ENCODE data around the gene SMG5.
A peak's percentile ranks its signal among the peaks of the same experiment; 100 is the strongest.

SMG5 gene

DNA sequence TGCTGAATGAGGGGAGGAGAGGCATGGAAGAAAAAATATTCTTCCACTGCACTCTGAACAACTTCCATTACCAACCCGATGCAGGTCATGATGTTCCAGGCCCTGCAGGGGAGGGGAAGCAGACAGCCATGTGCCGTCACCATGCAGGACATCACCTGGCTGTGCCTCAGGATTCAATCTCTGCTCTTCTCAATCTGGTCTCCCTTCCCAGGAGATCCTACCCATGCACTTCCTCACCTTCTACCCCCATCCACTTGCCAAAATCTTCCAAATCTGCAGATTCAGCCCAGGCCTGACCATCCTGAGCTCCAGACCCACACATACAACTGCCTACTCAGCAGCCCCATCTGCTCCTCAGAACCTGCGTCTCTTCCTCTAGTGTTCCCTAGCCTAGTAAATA is 29.0 kb downstream of the SMG5 start:
- Histone ChIP-seq H3K4me2 (no peak overlapping the region), H3K4me3 (no peak overlapping the region), H3K36me3 (peaks cover 97 to 100% (median 100%) of the 10 kb centered on the region in 11 experiments), H3K27me3 (no peaks in the 10 kb centered on the region), H3K9me3 (replicated peaks in 1 of 11) (no peaks in the 10 kb centered on the region), H3K9ac (peak overlapping the region in 1 of 11 experiments; percentile 9; a peak in 2 of 22 replicates), H4K20me1 (peaks cover 4 to 98% (median 88%) of the 10 kb centered on the region in 11 experiments; a peak in 18 of 22 replicates), H3K4me1 (peaks cover 0 to 14% (median 6%) of the 10 kb centered on the region in 10 experiments; a peak in 10 of 20 replicates), H3K27ac (no peak overlapping the region)
- TF ChIP-seq Cebpa-rat (IDR thresholded peaks at IDR 0.05): no peak

DNA sequence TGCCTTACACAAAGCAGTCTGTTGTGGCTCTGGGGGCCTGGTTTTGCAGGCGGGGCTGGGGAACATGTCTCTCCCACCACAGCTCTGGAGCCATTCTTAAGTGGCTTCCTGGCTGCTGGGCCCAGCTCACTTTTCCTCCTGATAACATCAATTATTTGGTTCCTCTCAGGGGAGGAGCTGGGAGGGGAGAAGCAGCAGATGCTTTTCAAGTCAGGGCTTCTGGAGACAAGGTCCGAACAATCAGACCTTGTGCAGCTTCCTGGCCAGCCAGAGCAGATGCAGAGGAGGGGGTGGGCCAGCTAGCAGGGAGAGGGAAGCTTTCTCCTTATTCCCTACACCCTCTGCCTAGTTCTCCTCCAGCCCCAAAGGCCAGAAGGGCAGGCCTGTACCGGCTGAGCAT is 31.1 kb downstream of the SMG5 start:
- Histone ChIP-seq H3K4me3 (no peak overlapping the region), H3K27ac (no peak overlapping the region), H3K4me1 (peaks cover 4 to 14% (median 7%) of the 10 kb centered on the region in 10 experiments), H3K4me2 (no peak overlapping the region), H3K9me3 (replicated peaks in 1 of 11) (no peaks in the 10 kb centered on the region), H3K36me3 (peaks cover 76 to 89% (median 79%) of the 10 kb centered on the region in 11 experiments), H3K27me3 (peaks cover 0 to 4% (median 0%) of the 10 kb centered on the region in 11 experiments; a peak in 7 of 22 replicates), H3K9ac (peak overlapping the region in 1 of 11 experiments; percentile 1; a peak in 2 of 22 replicates), H4K20me1 (peaks cover 4 to 96% (median 87%) of the 10 kb centered on the region in 11 experiments; a peak in 21 of 22 replicates)
- no peak for TF ChIP-seq Cebpa-rat (IDR thresholded peaks at IDR 0.05)

DNA sequence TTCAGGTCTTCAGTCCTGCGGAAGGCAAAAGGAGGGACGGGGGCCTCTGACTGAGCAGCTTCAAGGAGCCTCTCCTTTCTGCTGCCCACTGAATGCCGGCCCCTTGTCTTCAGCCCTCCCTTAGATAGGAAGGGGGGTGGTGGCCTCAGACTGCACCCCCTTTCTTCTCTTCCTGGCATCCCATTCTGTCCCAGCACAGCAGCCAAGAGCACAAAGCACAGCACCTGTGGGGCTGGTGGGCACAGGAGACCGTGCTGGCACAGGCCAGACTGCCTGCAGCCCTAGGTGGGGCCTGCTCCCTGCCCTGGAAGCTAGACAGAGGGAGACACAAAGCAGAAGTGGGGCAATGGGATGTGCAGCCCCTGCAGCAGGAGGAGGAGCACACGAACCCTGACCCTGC is 33.0 kb downstream of the SMG5 start:
- Histone ChIP-seq H3K4me1 (peaks cover 17 to 33% (median 26%) of the 10 kb centered on the region in 10 experiments), H3K4me2 (no peak overlapping the region), H3K27me3 (peaks cover 16 to 23% (median 18%) of the 10 kb centered on the region in 11 experiments; a peak in 21 of 22 replicates), H3K4me3 (no peak overlapping the region), H3K36me3 (peaks cover 57 to 70% (median 60%) of the 10 kb centered on the region in 11 experiments), H3K27ac (no peak overlapping the region), H4K20me1 (peaks cover 4 to 98% (median 91%) of the 10 kb centered on the region in 11 experiments; a peak in 21 of 22 replicates), H3K9ac (no peak overlapping the region), H3K9me3 (replicated peaks in 1 of 11) (no peaks in the 10 kb centered on the region)
- no peak for TF ChIP-seq Cebpa-rat (IDR thresholded peaks at IDR 0.05)

DNA sequence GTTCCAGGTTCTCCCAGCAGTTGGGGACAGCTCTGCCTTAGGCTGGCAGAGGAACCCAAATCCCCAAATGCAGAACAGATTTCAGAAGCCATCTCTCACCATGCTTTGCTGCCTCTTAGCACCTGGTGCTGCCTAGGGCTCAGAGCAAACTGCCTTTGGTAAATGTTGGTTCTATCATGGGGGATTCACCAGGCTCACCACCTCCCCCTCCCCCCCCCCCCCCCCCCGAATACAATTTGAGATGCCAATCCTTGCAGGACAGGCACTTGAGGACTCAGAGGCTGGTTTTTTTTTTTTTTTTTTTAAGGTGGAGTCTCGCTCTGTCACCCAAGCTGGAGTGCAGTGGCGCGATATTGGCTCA is 34.3 kb downstream of the SMG5 start:
- Histone ChIP-seq H3K4me3 (no peak overlapping the region), H3K4me2 (no peak overlapping the region), H3K36me3 (peaks cover 44 to 57% (median 47%) of the 10 kb centered on the region in 11 experiments), H3K4me1 (peaks cover 17 to 38% (median 31%) of the 10 kb centered on the region in 10 experiments), H3K9me3 (replicated peaks in 1 of 11) (no peaks in the 10 kb centered on the region), H3K27ac (no peak overlapping the region), H3K9ac (no peak overlapping the region), H4K20me1 (peaks cover 0 to 98% (median 91%) of the 10 kb centered on the region in 11 experiments; a peak in 21 of 22 replicates), H3K27me3 (peaks cover 16 to 29% (median 23%) of the 10 kb centered on the region in 11 experiments; a peak in 21 of 22 replicates)
- TF ChIP-seq Cebpa-rat (IDR thresholded peaks at IDR 0.05): no peak

DNA sequence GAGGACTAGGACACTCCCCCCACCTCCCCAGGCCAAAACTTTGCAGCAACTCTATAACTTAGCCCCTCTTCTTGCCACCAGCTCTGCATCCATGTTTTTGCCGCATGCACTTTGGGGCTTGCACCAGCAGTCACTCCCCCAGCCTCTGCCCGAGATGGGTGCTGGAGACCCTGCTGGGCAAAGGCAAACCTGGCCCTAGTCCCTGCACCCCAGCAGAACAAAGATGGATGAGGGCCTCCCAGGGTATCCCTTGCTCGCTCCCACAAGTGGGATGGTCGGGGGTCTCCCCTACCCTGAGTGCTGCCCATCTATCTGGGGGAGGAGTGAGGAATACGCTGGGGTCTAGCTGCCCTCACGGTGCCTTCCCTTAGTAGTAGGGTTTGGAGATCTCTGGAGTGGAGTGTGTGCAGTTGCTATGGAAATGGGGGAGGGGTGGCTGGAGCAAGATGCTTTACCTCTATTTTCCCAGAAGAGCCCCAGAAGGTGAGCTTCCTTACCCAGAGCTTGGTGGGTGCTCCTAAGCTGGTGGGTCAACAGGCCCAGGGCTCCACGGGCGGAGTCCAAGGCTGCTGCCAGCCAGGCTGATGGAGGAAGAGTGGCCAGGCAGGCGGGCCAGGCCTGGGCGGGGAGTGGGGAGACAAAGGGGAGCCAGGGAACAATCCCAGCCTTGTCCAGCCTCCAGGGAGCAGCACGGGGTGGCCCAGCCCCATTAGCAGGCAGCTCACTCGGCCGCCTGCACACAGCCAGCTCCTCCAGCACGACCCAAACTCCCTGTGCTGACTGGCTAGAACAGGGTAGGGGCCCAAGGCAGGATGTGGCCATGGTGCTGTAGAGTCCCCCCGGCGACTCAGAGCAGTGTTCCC is 34.9 kb downstream of the SMG5 start, which contains the start of gene PAQR6:
Gene PAQR6, minus strand, starts transcription at position 597 of the 863 bp plus-strand sequence. CDS start 1,325 bp downstream, outside the sequence.
- Histone ChIP-seq H3K36me3 (peaks cover 38 to 51% (median 41%) of the 10 kb centered on the region in 11 experiments), H3K4me2 (peak within 1 kb of the TSS in 10 of 11 experiments; percentile 90 to 100 (median 98); a peak in 14 of 22 replicates), H3K27me3 (peaks cover 16 to 29% (median 23%) of the 10 kb centered on the region in 11 experiments; a peak in 21 of 22 replicates), H3K27ac (no peak within 1 kb of the TSS), H3K4me3 (no peak within 1 kb of the TSS), H3K9ac (no peak within 1 kb of the TSS), H3K9me3 (replicated peaks in 1 of 11) (no peaks in the 10 kb centered on the region), H3K4me1 (peaks cover 20 to 43% (median 32%) of the 10 kb centered on the region in 10 experiments), H4K20me1 (peaks cover 0 to 98% (median 90%) of the 10 kb centered on the region in 11 experiments; a peak in 21 of 22 replicates)
- TF ChIP-seq Cebpa-rat (IDR thresholded peaks at IDR 0.05): no peak

DNA sequence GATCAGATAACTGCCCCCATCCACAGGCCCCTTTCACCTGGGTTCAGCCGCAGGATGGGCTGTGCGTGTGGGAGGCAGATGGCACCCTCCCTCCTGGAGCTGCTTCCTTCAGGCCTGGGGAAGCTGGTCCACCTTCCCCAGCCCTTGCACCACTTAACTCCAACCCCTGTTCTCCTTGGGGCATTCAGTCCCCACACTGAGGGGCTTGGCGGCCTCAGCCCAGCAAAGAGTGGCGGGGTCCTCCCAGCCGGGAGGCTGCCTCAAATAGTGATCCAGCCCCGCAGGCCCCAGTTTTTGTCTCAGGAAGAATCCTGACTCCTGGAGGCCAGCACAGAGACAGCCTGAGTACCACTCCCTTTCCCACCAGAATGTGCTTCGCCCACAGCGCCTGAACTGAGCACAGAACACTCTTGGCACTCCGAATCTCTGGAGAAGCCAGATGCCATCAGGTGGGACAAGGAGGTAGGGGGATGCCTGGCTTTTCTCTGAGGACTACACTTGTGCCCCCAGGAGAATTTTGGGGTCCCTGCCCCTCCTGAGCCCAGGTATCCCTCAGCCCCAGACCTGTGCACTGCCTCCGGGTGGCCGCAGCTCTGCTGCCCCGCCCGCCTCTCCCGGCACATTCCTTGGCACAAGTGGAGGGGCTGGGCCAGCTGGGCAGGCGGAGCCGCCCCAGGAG is 35.7 kb downstream of the SMG5 start:
- Histone ChIP-seq H3K9ac (no peak overlapping the region), H3K27me3 (peaks cover 16 to 29% (median 23%) of the 10 kb centered on the region in 11 experiments; a peak in 21 of 22 replicates), H3K36me3 (peaks cover 30 to 43% (median 33%) of the 10 kb centered on the region in 11 experiments), H3K4me2 (peak overlapping the region; percentile 90 to 100 (median 97); a peak in 21 of 22 replicates), H3K4me3 (0 out of 20 replicates have a peak overlapping the region, but pooled peaks of 1 of the 10 experiments have one; percentile 62), H3K9me3 (replicated peaks in 1 of 11) (no peaks in the 10 kb centered on the region), H4K20me1 (peaks cover 0 to 98% (median 90%) of the 10 kb centered on the region in 11 experiments; a peak in 21 of 22 replicates), H3K27ac (no peak overlapping the region), H3K4me1 (peaks cover 28 to 50% (median 40%) of the 10 kb centered on the region in 10 experiments)
- TF ChIP-seq Cebpa-rat (IDR thresholded peaks at IDR 0.05): no peak

DNA sequence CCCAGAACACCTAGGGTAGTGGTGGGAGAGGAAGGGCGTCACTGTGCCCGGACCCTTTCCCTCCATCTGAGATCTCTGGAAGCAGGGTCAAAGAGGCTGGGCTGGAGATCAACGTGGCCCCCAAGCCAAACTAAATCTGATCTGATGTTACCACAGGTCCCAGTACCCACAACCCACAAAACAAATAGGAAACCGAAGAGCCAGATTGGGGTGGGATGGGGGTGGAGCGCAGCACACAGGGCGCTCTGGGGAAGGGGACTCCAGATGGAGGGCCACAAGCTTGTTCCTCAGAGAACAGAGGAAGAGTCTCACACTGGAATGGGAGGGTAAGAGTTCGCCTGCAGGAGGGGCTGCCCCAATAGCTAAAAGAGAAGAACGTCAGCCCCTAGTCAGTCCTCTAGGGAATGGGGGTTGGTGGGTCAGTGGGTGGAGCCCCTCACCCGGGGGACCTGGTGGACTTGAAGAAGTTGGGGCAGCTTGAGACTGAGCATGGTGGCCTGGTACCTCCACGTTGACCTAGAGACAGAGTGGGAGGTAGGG is 36.3 kb downstream of the SMG5 start:
- H3K9ac ChIP-seq: peak overlapping the region in 8 of 11 experiments; percentile 12 to 71 (median 48); a peak in 7 of 22 replicates
- TF ChIP-seq Cebpa-rat (IDR thresholded peaks at IDR 0.05): no peak
- peaks cover 24 to 37% (median 27%) of the 10 kb centered on the region in 11 experiments for H3K36me3 ChIP-seq

More for the DNA sequence above, 36.3 kb downstream of the SMG5 start:
- Histone ChIP-seq H3K4me1 (peaks cover 34 to 56% (median 46%) of the 10 kb centered on the region in 10 experiments), H3K4me2 (peak overlapping the region; percentile 90 to 100 (median 97)), H3K9me3 (replicated peaks in 1 of 11) (no peaks in the 10 kb centered on the region), H3K27ac (peak overlapping the region in 2 of 11 experiments; percentile 12 to 24; a peak in 2 of 22 replicates), H3K27me3 (peaks cover 16 to 29% (median 23%) of the 10 kb centered on the region in 11 experiments; a peak in 21 of 22 replicates), H4K20me1 (peaks cover 3 to 98% (median 90%) of the 10 kb centered on the region in 11 experiments; a peak in 21 of 22 replicates), H3K4me3 (peak overlapping the region in 8 of 10 experiments; percentile 35 to 62 (median 49); a peak in 15 of 20 replicates)

Measured in BLaER1 treated with 17β-estradiol and CSF1 and Interleukin-3, amounts not matched to agents 10 nM and 100 nM (cell line).